ENCODE data around the gene HS6ST1.

GRCh38 chr2:128346291-128347170 is 27.9 kb upstream of the HS6ST1 start:
- TF ChIP-seq POLR2A (IDR thresholded peaks at IDR 0.05) = no peak
- no peak for TF ChIP-seq CTCF (IDR thresholded peaks at IDR 0.05)

All from testis (tissue), 2 donors.